Gastroesophageal sphincter (tissue), 4 donors: ENCODE results near the gene TBCEL. TPM values are rescaled to one million over a fixed set of nuclear protein-coding genes. Genes with fewer than 3 reads are reported as not detected.

Source experiments
- ATAC-seq: fragments of 150-250 bp; one replicate; pipeline ENCODE4 v1.9.1; 2016; ENCODE audit warnings: mild to moderate bottlenecking, moderate library complexity
- H3K27ac ChIP-seq, 4 donors: fragments of 200-600 bp; sonication (generic) in 3 of 4; 1 replicate in 3 of 4; 2 replicates in 1 of 4; pipeline ENCODE4 v1.5.1; 2016 to 2019
- H3K27me3 ChIP-seq: fragments of 200-600 bp; sonication (generic); one replicate; pipeline ENCODE4 v1.5.1; 2019
- H3K36me3 ChIP-seq, 2 donors: fragments of 200-600 bp; sonication (generic); one replicate each; pipeline ENCODE4 v1.5.1; 2019; ENCODE audit warnings: control low read depth in 1 of 2
- H3K4me1 ChIP-seq, 3 donors: fragments of 200-600 bp; sonication (generic); 1 replicate in 2 of 3; 2 replicates in 1 of 3; pipeline ENCODE4 v1.5.1; 2016 to 2019; ENCODE audit warnings: control low read depth in 2 of 3
- H3K4me3 ChIP-seq, 2 donors: fragments of 200-600 bp; sonication (generic); one replicate each; pipeline ENCODE4 v1.5.1; 2019; ENCODE audit warnings: mild to moderate bottlenecking in 1 of 2, moderate library complexity in 1 of 2
- H3K9me3 ChIP-seq, 3 donors: fragments of 200-600 bp; sonication (generic); one replicate each; pipeline ENCODE4 v1.5.1; 2017 to 2019; ENCODE audit warnings: control low read depth in 2 of 3
- CTCF ChIP-seq, 4 experiments: fragments of 200-600 bp in 2 of 4; fragments of 450-650 bp in 2 of 4; sonication (generic) in 1 of 4; IDR thresholded peaks; one replicate each; pipeline ENCODE4 v1.5.1; 2017 to 2019; ENCODE audit warnings: antibody characterized with exemption in 4 of 4, mild to moderate bottlenecking in 2 of 4, moderate library complexity in 2 of 4
- EP300 ChIP-seq: sonication (generic); formaldehyde crosslinking; IDR thresholded peaks from one replicate; pipeline ENCODE4 v1.6.1; 2017; ENCODE audit warnings: antibody characterized with exemption, mild to moderate bottlenecking
- POLR2A ChIP-seq, 2 donors: fragments of 450-650 bp; IDR thresholded peaks; one replicate each; pipeline ENCODE4 v1.6.1; 2017; ENCODE audit warnings: antibody characterized with exemption in 2 of 2, mild to moderate bottlenecking in 2 of 2, moderate library complexity in 1 of 2
- POLR2AphosphoS5 ChIP-seq: sonication (generic); formaldehyde crosslinking; IDR thresholded peaks from one replicate; pipeline ENCODE4 v1.6.1; 2017; ENCODE audit warnings: antibody characterized with exemption
- WGBS, 2 donors: methylation state at CpG; one replicate each; pipeline ENCODE4 v1.1.5; 2018; ENCODE audit warnings: low coverage in 1 of 2; 5-methylcytosine and 5-hydroxymethylcytosine counted together
- total RNA-seq, 4 donors: library from RNA; depleted of rRNA; stranded (reverse); fragments of >200 nt; gene quantifications; one replicate each; pipeline ENCODE4 v1.1.0, GENCODE V29; 2016

The TBCEL gene
- total RNA-seq, 4 donors from 2014 or later, result 25.7 to 39.0 (median 30.8) TPM

GRCh38 chr11:121058941-121059340 lies 35.0 kb downstream of the TBCEL start:
- Histone ChIP-seq H3K36me3 (peaks cover 8 to 86% of the 10 kb centered on the region in 2 donors), H3K9me3 (no peaks in the 10 kb centered on the region), H3K4me1 (no peaks in the 10 kb centered on the region), H3K4me3 (no peak overlapping the region), H3K27ac (no peak overlapping the region), H3K27me3 (no peaks in the 10 kb centered on the region)
- no peak for ATAC-seq
- 71 to 78% methylated on average over 3 of the region's 3 CpGs for WGBS, 2 donors
- TF ChIP-seq POLR2A (IDR thresholded peaks at IDR 0.05), result no peak
- TF ChIP-seq POLR2AphosphoS5, result no peak
- TF ChIP-seq CTCF (IDR thresholded peaks at IDR 0.05), result no peak
- no peak for TF ChIP-seq EP300

- Histone ChIP-seq H3K4me1 (no peaks in the 10 kb centered on the region), H3K27ac (no peak overlapping the region), H3K27me3 (no peaks in the 10 kb centered on the region), H3K36me3 (peaks cover 5 to 86% of the 10 kb centered on the region in 2 donors), H3K9me3 (no peaks in the 10 kb centered on the region), H3K4me3 (no peak overlapping the region)
- WGBS, 2 donors, result 85 to 91% methylated on average over 3 of the region's 3 CpGs
- TF ChIP-seq POLR2AphosphoS5, result no peak
- TF ChIP-seq CTCF (IDR thresholded peaks at IDR 0.05), result no peak
- no peak for TF ChIP-seq EP300
- TF ChIP-seq POLR2A (IDR thresholded peaks at IDR 0.05), result no peak
- no peak for ATAC-seq
Measured at GRCh38 chr11:121059605-121060004, 35.7 kb downstream of the TBCEL start.

- 79% methylated on average over 2 of the region's 2 CpGs; no CpG with 5 or more reads in 1 of the 2 donors for WGBS, 2 donors
- Histone ChIP-seq H3K4me1 (no peaks in the 10 kb centered on the region), H3K27ac (no peak overlapping the region), H3K9me3 (no peaks in the 10 kb centered on the region), H3K27me3 (no peaks in the 10 kb centered on the region), H3K36me3 (peaks cover 5 to 78% of the 10 kb centered on the region in 2 donors), H3K4me3 (no peak overlapping the region)
- no peak for ATAC-seq
- TF ChIP-seq POLR2AphosphoS5, result no peak
- peak; percentile 21 to 39 (median 28) for TF ChIP-seq CTCF (IDR thresholded peaks at IDR 0.05)
- TF ChIP-seq POLR2A (IDR thresholded peaks at IDR 0.05), result no peak
Measured at GRCh38 chr11:121063728-121064127, 39.8 kb downstream of the TBCEL start.

GRCh38 chr11:121066623-121067022 lies 42.7 kb downstream of the TBCEL start:
- TF ChIP-seq EP300, result no peak
- no peak for TF ChIP-seq CTCF (IDR thresholded peaks at IDR 0.05)
- no peak for TF ChIP-seq POLR2AphosphoS5
- TF ChIP-seq POLR2A (IDR thresholded peaks at IDR 0.05), result no peak
- H3K27ac ChIP-seq, result no peak overlapping the region
- H3K9me3 ChIP-seq, result no peaks in the 10 kb centered on the region
- peaks cover 0 to 70% of the 10 kb centered on the region in 2 donors for H3K36me3 ChIP-seq
- WGBS, 2 donors, result 89 to 90% methylated on average over 3 of the region's 3 CpGs
- H3K27me3 ChIP-seq, result no peaks in the 10 kb centered on the region
- no peak overlapping the region for H3K4me3 ChIP-seq
- H3K4me1 ChIP-seq, result peaks cover 0 to 8% (median 4%) of the 10 kb centered on the region in 3 donors
- ATAC-seq, result no peak

GRCh38 chr11:121067026-121067425 lies 43.1 kb downstream of the TBCEL start:
- no peak overlapping the region for H3K27ac ChIP-seq
- ATAC-seq, result no peak
- TF ChIP-seq CTCF (IDR thresholded peaks at IDR 0.05) (no peak), POLR2A (IDR thresholded peaks at IDR 0.05) (no peak), POLR2AphosphoS5 (no peak), EP300 (no peak)
- 84 to 93% methylated on average over 3 of the region's 3 CpGs for WGBS, 2 donors
- H3K4me3 ChIP-seq, result no peak overlapping the region
- H3K36me3 ChIP-seq, result peaks cover 0 to 70% of the 10 kb centered on the region in 2 donors
- no peaks in the 10 kb centered on the region for H3K27me3 ChIP-seq
- H3K4me1 ChIP-seq, result peaks cover 0 to 12% (median 8%) of the 10 kb centered on the region in 3 donors
- no peaks in the 10 kb centered on the region for H3K9me3 ChIP-seq
